ENCODE measurements around the gene IQSEC1. TPM values are rescaled to one million over a fixed set of nuclear protein-coding genes. Genes with fewer than 3 reads are reported as not detected.

IQSEC1 gene
- total and polyA plus RNA-seq, 2 experiments from 2014 or later, result 8.0 to 51.9 TPM

- no peak for DNase-seq (ENCODE audit: low spot score)
- Histone ChIP-seq H3K9me2 (ENCODE audit: insufficient read depth) (no peaks in the 10 kb centered on the region), H3K27ac (ENCODE audit: low read depth) (no peak overlapping the region), H2AFZ (no peak overlapping the region), H3K36me3 (ENCODE audit: insufficient read depth) (no peaks in the 10 kb centered on the region), H3K4me2 (no peak overlapping the region), H3K27me3 (ENCODE audit: insufficient read depth) (no peaks in the 10 kb centered on the region), H3K4me3 (no peak overlapping the region), H3F3A (replicated peaks; ENCODE audit: low read depth) (no peaks in the 10 kb centered on the region), H3K79me2 (replicated peaks; ENCODE audit: insufficient read depth) (no peaks in the 10 kb centered on the region), H4K20me1 (replicated peaks; ENCODE audit: insufficient read depth) (no peaks in the 10 kb centered on the region; the same call in 1 of the 2 replicates), H3K4me1 (ENCODE audit: insufficient read depth) (no peaks in the 10 kb centered on the region)
- TF ChIP-seq EZH2phosphoT487 (IDR thresholded peaks at IDR 0.05; ENCODE audit: unreplicated experiment) (no peak), ZNF462 (CRISPR knock-in tag; IDR thresholded peaks at IDR 0.05) (no peak), STAT1 (IDR thresholded peaks at IDR 0.05; ENCODE audit: unreplicated experiment) (no peak), ETS1 (IDR thresholded peaks at IDR 0.05) (no peak), POLR2AphosphoS5 (IDR thresholded peaks at IDR 0.05; ENCODE audit: low read depth) (no peak), NANOG (IDR thresholded peaks at IDR 0.05; ENCODE audit: borderline replicate concordance) (no peak), REST (IDR thresholded peaks at IDR 0.05; ENCODE audit: unreplicated experiment) (no peak), EZH2 (IDR thresholded peaks at IDR 0.05; ENCODE audit: low read depth, unreplicated experiment) (no peak)
- H3K27ac Mint-ChIP-seq, result no peak overlapping the region
- ATAC-seq, result no peak
- peaks cover 5% of the 10 kb centered on the region for H3K27me3 Mint-ChIP-seq (ENCODE audit: insufficient read depth, low read depth, poor library complexity)
- peaks cover 3% of the 10 kb centered on the region; the same call in 1 of the 3 replicates for H3K36me3 Mint-ChIP-seq (ENCODE audit: low read depth)
- H3K4me3 Mint-ChIP-seq, result no peak overlapping the region
- no peaks in the 10 kb centered on the region for H3K9me3 Mint-ChIP-seq
- no peaks in the 10 kb centered on the region for H3K4me1 Mint-ChIP-seq
Measured at GRCh38 chr3:12926660-12927059, 146.6 kb downstream of the IQSEC1 start.
